ENCODE measurements around the gene NRXN2.

Gene NRXN2

DNA sequence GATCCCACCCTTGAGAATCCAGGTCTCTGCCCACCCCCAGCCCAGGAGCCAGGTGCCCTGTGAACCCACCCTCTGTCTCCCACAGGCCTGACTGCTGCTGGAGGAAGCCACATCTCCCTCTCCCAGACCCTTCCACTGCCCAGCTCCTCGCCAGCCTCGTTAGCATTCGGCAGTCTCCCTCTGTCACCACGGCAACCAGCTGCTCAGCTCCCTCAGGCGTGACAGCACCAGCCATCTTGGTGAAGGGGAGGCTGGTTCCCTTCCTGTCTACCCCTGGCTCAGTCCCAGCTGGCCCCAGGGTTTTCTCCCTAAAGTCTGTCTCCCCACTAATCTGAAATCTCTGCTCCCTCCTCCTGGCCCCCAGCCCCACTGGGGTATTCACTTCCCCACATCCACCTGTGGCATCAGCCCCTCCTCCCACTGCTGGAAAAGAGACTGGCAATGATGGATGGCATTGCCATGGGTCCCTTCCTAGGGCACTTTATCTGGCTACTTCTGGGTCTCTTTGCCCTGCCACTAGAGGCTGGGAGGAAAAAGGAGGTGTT, 28.1 kb downstream of the NRXN2 start:
- no peaks in the 10 kb centered on the region for H3K9me3 Mint-ChIP-seq
- H3K36me3 Mint-ChIP-seq (ENCODE audit: low read depth), result no peaks in the 10 kb centered on the region
- H3K4me1 Mint-ChIP-seq (ENCODE audit: low read depth), result peaks cover 5% of the 10 kb centered on the region
- no peak overlapping the region for H3K4me3 Mint-ChIP-seq
- peaks cover 51% of the 10 kb centered on the region for H3K27me3 Mint-ChIP-seq (ENCODE audit: low read depth)
- H3K27ac Mint-ChIP-seq, result no peak overlapping the region

DNA sequence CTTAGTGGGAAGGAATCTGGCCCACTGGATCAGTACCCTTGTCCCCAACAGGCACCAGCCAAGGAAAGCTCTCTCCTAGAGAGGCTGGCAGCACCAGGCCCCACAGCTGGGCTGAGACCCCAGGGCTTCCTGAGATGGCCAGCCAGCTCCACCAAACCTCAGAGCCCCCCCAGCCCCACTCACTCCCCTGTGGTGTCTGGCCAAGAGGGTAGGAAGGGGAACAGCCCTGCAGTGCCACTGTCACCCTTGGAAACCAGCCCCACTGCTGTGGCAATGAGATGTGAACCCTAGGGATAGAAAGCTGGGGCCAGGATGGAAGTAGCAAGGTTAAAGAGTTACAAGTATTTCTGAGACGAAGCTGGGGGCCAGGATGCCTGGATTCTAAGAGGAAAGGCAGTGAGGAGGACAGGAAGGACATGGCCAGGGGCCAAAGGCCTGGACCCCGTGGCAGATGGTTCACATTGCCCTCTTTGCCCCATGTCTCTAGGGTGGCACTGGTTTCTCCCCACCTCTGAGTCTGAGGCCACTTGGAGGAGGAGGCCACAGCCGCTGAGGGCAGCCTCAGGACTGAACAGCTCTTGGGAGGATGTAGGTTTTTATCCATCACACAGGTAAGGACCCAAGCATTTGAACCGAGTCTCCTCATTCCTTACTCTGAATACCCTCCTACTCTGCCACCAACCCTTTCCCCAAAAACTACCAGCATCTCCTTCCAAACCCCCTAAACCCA, 28.8 kb downstream of the NRXN2 start:
- Mint-ChIP-seq H3K27ac (no peak overlapping the region), H3K9me3 (no peaks in the 10 kb centered on the region), H3K36me3 (ENCODE audit: low read depth) (no peaks in the 10 kb centered on the region), H3K27me3 (ENCODE audit: low read depth) (peaks cover 49% of the 10 kb centered on the region), H3K4me1 (ENCODE audit: low read depth) (peaks cover 5% of the 10 kb centered on the region), H3K4me3 (no peak overlapping the region)

DNA sequence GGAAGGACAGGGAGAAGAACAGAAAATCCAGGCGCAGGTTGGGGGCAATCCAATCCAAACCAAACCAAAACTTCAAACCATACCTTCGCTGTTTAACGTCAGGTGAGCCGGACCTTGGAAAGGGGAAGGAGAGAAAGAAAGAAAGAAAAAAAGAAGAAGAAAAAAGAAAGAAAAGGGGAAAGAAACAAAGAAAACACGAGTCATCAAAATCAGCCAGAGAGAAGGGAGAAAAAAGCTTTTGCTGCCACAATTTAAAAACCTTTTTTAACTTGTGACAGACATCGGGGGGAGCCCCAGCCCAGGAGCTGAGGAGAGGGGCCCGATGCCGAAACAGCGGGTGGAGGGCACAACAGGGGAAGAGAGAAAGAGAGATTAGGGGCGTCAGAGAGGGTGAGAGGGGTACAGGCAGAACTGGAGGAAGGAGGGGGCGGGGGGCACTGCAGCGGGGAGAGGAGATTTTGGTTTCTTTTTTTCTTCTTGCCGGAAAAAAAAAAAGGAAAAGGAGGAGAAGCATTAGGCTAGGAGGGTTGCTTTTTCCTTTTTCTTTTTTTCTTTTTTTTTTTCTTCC, 30.1 kb downstream of the NRXN2 start:
- Mint-ChIP-seq H3K9me3 (no peaks in the 10 kb centered on the region), H3K4me3 (peak overlapping the region; percentile 30), H3K27me3 (ENCODE audit: low read depth) (peaks cover 49% of the 10 kb centered on the region), H3K36me3 (ENCODE audit: low read depth) (no peaks in the 10 kb centered on the region), H3K4me1 (ENCODE audit: low read depth) (peaks cover 10% of the 10 kb centered on the region), H3K27ac (no peak overlapping the region)

DNA sequence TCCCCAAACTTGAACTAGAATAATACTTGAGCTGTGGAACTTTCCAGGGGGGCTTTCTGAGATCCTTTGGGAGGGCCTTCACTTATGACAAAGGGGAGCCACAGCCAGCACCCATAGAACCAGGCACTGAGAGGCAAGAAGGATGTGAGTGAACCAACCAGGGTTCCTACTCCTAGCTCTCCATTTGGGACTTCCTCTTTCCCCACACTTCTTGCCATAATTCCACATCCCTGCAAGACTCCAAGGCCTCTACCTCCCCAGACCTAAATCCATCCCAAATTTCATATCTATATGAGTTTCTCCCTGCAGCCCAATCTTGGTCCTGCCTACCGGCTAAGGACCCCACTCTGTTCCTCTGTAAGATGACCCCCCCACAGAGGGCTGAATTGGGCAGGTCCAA, 31.5 kb downstream of the NRXN2 start:
- Mint-ChIP-seq H3K27ac (no peak overlapping the region), H3K9me3 (no peaks in the 10 kb centered on the region), H3K4me1 (ENCODE audit: low read depth) (peaks cover 10% of the 10 kb centered on the region), H3K4me3 (no peak overlapping the region), H3K27me3 (ENCODE audit: low read depth) (peaks cover 49% of the 10 kb centered on the region), H3K36me3 (ENCODE audit: low read depth) (no peaks in the 10 kb centered on the region)

DNA sequence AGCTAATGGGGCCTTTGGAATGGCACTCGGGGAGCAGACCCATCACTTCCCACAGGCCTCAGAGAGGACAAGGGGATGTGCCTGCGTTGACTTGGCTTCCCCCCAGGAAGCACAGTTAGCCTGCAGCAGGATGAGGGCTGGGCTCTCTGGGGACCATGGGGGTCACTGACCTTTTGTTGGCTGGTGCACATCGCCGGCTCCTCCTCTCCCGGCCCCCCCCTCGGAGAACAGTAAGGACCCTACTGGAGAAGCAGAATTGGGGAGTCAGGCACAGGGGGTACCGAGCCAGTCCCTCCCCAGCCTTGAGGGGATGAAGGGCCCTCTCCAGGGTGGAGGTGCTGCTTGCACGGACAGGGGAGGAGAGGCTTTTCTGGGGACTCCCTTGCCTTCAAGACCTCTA, 32.8 kb downstream of the NRXN2 start:
- no peak overlapping the region for H3K27ac Mint-ChIP-seq
- peaks cover 10% of the 10 kb centered on the region for H3K4me1 Mint-ChIP-seq (ENCODE audit: low read depth)
- no peaks in the 10 kb centered on the region for H3K9me3 Mint-ChIP-seq
- peaks cover 42% of the 10 kb centered on the region for H3K27me3 Mint-ChIP-seq (ENCODE audit: low read depth)
- no peaks in the 10 kb centered on the region for H3K36me3 Mint-ChIP-seq (ENCODE audit: low read depth)
- H3K4me3 Mint-ChIP-seq, result no peak overlapping the region

DNA sequence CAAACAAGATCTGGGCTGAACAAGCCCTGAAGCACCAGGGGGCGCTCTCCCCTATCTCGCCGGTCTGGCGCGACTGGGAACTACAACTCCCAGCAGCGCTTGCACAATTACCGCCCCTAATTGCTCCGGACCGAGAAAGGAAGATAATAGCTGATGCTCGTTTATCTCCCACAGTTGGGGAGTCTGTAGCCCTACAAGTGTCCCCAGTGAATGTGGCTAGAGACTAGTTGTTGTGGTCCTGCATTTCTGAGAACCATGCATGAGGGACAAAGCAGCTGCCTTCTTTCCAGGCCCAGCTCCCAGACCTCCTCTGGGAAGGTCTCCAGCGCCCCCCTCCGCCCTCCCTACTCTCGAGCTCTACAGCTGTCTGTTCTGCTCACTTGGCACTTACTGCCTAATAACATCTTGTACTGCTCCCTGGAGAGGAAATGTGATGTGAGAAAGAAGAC, 34.4 kb downstream of the NRXN2 start:
- H3K36me3 Mint-ChIP-seq (ENCODE audit: low read depth), result no peaks in the 10 kb centered on the region
- no peak overlapping the region for H3K27ac Mint-ChIP-seq
- H3K9me3 Mint-ChIP-seq, result no peaks in the 10 kb centered on the region
- peaks cover 29% of the 10 kb centered on the region for H3K27me3 Mint-ChIP-seq (ENCODE audit: low read depth)
- H3K4me3 Mint-ChIP-seq, result peak overlapping the region; percentile 8
- peaks cover 10% of the 10 kb centered on the region for H3K4me1 Mint-ChIP-seq (ENCODE audit: low read depth)

DNA sequence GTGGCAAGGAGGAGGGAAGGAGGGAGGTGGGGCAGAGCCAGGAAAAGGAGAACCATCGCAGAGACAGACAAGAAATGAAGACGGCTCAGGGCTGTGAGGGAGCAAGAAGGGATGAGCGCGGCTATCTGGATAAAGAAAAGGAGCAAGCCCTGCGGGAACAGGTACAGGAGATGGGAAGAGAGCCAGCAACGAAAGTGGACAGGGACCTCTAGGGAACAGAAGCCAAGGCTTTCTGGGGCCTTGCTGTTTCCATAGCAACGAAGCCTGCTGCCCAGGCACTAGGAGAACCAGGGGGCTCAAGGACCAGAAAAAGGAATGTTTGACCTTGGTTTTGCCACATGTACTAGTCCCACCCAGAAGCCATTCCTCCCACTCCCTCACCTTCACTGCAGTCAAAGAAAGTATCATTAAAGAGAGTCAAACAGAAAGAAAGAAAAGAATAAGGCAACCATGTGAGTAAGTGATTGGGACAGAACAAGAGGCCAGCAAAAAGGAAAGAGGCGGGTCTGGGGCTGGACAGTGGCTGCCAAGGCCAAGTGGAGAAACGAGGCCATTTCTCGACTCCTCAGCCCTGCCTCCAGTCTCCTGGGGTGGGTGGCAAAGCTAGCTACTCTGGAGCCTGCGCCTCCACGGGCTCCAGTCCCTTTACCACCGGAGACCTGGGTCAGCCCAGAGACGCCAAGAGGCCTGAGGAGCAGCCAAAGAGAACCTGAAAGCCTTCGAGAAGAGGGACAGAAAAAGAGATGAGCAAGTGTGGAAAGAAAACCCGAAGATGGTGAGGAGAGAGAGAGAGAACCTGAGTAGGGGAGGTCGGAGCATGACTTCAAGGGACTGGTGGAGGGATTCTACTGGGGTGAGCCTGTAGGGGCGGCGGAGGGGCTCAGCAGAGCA, 35.1 kb downstream of the NRXN2 start:
- H3K27ac Mint-ChIP-seq, result no peak overlapping the region
- peaks cover 9% of the 10 kb centered on the region for H3K4me1 Mint-ChIP-seq (ENCODE audit: low read depth)
- H3K27me3 Mint-ChIP-seq (ENCODE audit: low read depth), result peaks cover 22% of the 10 kb centered on the region
- no peak overlapping the region for H3K4me3 Mint-ChIP-seq
- H3K9me3 Mint-ChIP-seq, result no peaks in the 10 kb centered on the region
- H3K36me3 Mint-ChIP-seq (ENCODE audit: low read depth), result no peaks in the 10 kb centered on the region

DNA sequence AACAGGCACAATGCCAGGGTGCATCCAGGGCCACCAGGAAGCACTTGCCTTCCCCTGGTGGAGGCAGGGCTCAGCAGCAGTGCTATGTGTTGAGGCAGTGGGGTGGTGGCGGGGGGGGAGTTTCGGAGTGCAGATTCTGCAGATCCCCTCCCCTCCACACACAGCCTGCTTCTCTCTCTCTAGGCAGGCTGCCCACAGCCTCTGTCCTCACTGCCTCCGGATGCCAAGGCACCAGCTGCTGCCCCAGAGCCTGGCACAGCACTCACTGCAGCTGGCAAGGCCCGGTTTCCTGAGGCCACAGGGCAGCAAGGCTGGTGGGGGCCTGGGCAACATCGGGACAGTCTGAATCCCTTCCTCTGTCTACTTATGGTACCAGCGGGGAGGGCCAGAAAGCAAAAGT, 35.8 kb downstream of the NRXN2 start:
- Mint-ChIP-seq H3K36me3 (ENCODE audit: low read depth) (no peaks in the 10 kb centered on the region), H3K27ac (no peak overlapping the region), H3K4me1 (ENCODE audit: low read depth) (peaks cover 5% of the 10 kb centered on the region), H3K27me3 (ENCODE audit: low read depth) (peaks cover 16% of the 10 kb centered on the region), H3K9me3 (no peaks in the 10 kb centered on the region), H3K4me3 (no peak overlapping the region)

DNA sequence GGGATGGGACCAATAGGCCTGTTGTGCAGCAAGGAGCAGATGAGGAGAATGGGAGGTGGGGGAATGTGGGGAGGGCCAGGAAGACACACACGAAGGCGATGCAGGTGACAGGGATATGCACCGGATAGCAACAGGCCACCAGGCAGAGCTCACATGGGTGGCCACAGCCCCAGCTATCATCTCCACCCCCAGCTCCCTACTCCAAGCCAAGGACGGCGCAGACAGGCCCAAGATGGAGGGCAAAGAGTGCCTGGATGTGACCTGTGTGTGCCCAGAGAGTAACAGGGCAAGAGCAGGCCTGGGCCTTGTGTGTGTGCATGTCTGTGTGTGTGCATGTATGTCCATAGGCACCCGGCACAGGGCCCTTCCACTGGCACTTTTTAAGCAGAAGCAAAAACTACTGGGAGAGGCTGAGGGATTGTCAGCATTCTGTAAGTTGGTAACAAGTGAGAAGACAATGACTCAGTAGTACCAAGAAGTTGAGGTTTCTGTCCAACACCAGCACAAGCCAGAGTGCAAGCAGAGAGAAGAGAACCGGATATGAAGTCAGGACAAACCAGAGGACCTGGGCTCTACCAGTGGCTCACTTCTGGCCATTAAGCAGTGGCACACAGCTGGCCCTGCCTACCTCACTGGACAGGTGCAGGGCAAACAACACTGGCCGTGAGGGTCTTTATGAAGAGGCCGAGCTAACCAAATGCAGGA, 36.4 kb downstream of the NRXN2 start:
- Mint-ChIP-seq H3K27me3 (ENCODE audit: low read depth) (peaks cover 12% of the 10 kb centered on the region), H3K4me1 (ENCODE audit: low read depth) (peaks cover 5% of the 10 kb centered on the region), H3K36me3 (ENCODE audit: low read depth) (no peaks in the 10 kb centered on the region), H3K4me3 (no peak overlapping the region), H3K9me3 (no peaks in the 10 kb centered on the region), H3K27ac (peak overlapping the region; percentile 21)

DNA sequence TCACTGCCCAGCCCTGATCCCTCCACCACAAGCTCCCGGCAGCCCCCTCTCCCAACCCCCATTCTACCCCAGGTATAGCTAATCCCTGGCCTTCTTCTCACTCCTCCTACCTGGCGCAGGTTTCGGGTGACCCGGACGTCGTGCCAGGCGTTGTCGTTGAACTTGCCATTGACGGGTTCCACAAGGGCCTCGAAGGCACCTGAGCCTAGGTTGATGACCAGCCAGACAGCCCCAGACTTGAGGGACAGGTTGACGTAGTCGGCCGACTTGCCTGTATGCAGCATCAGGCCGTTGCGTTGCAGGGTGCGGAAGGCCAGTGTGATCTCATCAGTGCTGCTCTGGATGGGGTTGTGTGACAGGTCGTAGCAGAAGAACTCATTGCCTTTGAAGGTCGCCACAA, 37.5 kb downstream of the NRXN2 start:
- H3K4me3 Mint-ChIP-seq, result no peak overlapping the region
- H3K9me3 Mint-ChIP-seq, result no peaks in the 10 kb centered on the region
- H3K27ac Mint-ChIP-seq, result no peak overlapping the region
- peaks cover 5% of the 10 kb centered on the region for H3K4me1 Mint-ChIP-seq (ENCODE audit: low read depth)
- peaks cover 8% of the 10 kb centered on the region for H3K27me3 Mint-ChIP-seq (ENCODE audit: low read depth)
- H3K36me3 Mint-ChIP-seq (ENCODE audit: low read depth), result no peaks in the 10 kb centered on the region

DNA sequence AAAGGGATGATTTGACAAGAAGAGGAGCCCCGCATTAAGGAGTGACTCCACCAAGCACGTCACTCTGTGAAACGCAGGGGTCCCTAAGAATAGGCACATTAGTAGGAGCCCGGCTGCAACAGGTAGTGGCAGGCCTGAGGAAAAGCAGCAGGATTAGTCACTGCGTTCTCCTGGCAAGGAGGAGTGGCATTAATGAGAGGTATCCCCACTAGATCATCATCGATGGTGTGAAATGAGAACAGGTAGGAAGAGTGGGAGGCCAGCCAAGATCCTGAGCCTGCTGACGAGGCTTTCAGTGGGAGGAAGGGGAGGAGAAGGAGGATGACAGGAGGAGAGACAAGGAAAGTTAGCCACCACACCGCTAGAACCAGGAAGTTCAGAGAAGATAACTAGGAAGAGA, 38.6 kb downstream of the NRXN2 start:
- Mint-ChIP-seq H3K4me3 (no peak overlapping the region), H3K4me1 (ENCODE audit: low read depth) (peaks cover 5% of the 10 kb centered on the region), H3K9me3 (no peaks in the 10 kb centered on the region), H3K27ac (no peak overlapping the region), H3K27me3 (ENCODE audit: low read depth) (peaks cover 13% of the 10 kb centered on the region), H3K36me3 (ENCODE audit: low read depth) (no peaks in the 10 kb centered on the region)

DNA sequence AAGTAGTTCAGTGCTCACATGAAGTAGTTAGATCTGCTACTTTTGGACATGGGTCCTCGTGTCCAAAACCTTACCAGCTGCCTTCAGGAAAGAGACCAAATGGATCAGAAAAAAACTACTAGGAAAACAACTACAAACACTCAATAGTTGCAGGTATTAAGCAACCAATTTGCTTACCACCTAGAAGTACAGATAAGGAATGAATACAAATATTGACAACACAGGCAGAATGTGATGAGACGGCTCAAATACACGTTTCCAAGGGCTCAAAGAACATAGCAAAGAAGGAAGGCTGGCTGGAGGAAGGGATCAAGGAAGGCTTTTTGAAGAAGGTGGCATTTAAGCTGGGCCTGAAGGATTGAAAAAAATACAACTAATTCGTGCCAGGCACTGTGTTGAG, 41.8 kb downstream of the NRXN2 start:
- Mint-ChIP-seq H3K4me3 (no peak overlapping the region), H3K4me1 (ENCODE audit: low read depth) (no peaks in the 10 kb centered on the region), H3K27me3 (ENCODE audit: low read depth) (peaks cover 35% of the 10 kb centered on the region), H3K36me3 (ENCODE audit: low read depth) (no peaks in the 10 kb centered on the region), H3K9me3 (no peaks in the 10 kb centered on the region), H3K27ac (no peak overlapping the region)

DNA sequence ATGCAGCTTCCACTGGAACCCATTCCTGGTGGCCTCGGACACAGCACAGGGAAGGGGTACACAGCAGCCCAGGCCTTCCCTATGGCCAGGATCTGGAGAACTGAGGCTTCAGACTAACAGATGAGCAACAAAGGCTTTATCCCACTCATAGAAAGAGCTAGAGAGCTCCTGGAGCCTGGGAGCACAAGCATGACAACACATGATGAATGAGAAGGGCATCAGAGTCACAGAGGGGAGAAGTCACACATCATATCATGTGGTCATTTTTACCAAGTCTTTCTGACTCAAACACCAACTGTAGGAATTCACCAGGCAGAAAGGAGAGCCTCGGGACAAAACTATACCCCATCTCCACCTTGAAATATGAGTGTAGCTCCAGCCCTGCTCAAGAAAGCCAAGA, 43.2 kb downstream of the NRXN2 start:
- Mint-ChIP-seq H3K36me3 (ENCODE audit: low read depth) (no peaks in the 10 kb centered on the region), H3K27me3 (ENCODE audit: low read depth) (peaks cover 43% of the 10 kb centered on the region), H3K4me1 (ENCODE audit: low read depth) (no peaks in the 10 kb centered on the region), H3K27ac (no peak overlapping the region), H3K4me3 (no peak overlapping the region), H3K9me3 (no peaks in the 10 kb centered on the region)

DNA sequence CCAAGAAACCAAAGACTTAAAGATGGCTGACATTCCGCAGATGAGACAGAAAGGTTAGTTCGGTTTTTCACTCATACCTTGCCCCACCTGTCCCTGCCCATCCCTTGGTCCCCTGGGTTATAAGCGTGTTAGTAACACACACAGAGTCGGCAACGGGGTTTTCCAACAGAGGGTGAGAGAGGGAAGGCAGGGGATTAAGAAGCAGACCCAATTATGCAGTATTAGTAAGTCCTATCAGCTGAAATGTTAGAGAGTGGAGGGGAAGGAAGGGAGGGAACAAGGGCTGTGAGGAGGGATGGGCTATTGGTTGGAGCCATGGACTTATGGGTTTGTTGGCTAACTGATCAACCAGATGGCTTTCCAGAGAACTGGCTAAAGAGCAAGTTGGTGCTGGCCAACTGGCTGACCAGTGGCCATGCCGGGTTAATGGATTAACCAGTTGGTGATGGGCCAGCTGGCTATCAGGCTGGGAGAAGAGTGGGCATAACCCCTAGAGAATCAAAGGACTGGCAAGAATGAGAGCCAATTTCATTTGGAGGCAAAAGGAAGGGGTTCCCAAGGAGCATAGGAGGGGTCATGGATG, 45.5 kb downstream of the NRXN2 start:
- Mint-ChIP-seq H3K27me3 (ENCODE audit: low read depth) (peaks cover 54% of the 10 kb centered on the region), H3K4me1 (ENCODE audit: low read depth) (no peaks in the 10 kb centered on the region), H3K36me3 (ENCODE audit: low read depth) (no peaks in the 10 kb centered on the region), H3K4me3 (no peak overlapping the region), H3K27ac (no peak overlapping the region), H3K9me3 (no peaks in the 10 kb centered on the region)

All from T-helper 1 cell treated with Interleukin-12 subunit alpha and Interleukin-12 subunit beta and Interleukin-4 antibody, amounts not matched to agents 30 μg/mL and 1 μg/mL, for 36 hours (primary cell).